Rectal smooth muscle tissue (tissue), 1 donor: Measurements from ENCODE around the gene GPR45.

Source experiments
- H3K27ac ChIP-seq: one replicate; pipeline ENCODE4 v1.7.0; 2013; ENCODE audit warnings: low read depth, low read length, inconsistent platforms
- H3K27me3 ChIP-seq: one replicate; pipeline ENCODE4 v1.7.0; 2013; ENCODE audit warnings: low read length; ENCODE audit not compliant: control insufficient read depth, insufficient read depth
- H3K36me3 ChIP-seq: one replicate; pipeline ENCODE4 v1.7.0; 2013; ENCODE audit warnings: low read length; ENCODE audit not compliant: control insufficient read depth, insufficient read depth
- H3K4me1 ChIP-seq: one replicate; pipeline ENCODE4 v1.7.0; 2013; ENCODE audit warnings: low read length; ENCODE audit not compliant: control insufficient read depth, insufficient read depth
- H3K4me3 ChIP-seq: one replicate; pipeline ENCODE4 v1.7.0; 2013; ENCODE audit warnings: low read length
- H3K9ac ChIP-seq: one replicate; pipeline ENCODE4 v1.7.0; 2013; ENCODE audit warnings: low read length

The GPR45 gene, protein sequence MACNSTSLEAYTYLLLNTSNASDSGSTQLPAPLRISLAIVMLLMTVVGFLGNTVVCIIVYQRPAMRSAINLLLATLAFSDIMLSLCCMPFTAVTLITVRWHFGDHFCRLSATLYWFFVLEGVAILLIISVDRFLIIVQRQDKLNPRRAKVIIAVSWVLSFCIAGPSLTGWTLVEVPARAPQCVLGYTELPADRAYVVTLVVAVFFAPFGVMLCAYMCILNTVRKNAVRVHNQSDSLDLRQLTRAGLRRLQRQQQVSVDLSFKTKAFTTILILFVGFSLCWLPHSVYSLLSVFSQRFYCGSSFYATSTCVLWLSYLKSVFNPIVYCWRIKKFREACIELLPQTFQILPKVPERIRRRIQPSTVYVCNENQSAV

DNA sequence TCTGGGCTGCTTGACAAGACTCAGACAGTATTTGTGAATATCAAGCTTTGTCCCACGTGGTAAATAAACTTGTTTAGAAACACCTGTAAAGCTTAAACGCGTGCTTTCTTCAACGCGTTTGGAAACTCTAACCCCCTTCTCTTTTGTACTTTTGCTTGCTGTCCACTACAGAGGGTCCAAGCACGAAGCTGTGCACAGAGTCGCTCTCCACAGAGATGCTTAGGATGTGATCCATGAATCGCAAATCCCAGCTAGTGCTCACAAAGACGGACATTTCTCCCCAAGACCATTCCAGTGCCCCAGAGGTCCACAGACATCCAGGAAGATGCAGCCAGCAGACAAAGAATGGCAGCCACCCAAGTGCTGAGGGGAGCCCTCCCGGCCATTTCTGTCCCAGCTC is at the start of gene GPR45:
GPR45 (plus strand) TSS at position 301 of the 400 bp plus-strand sequence. CDS start 116 bp downstream, outside the sequence.
- H3K9ac ChIP-seq, result no peak within 1 kb of the TSS

DNA sequence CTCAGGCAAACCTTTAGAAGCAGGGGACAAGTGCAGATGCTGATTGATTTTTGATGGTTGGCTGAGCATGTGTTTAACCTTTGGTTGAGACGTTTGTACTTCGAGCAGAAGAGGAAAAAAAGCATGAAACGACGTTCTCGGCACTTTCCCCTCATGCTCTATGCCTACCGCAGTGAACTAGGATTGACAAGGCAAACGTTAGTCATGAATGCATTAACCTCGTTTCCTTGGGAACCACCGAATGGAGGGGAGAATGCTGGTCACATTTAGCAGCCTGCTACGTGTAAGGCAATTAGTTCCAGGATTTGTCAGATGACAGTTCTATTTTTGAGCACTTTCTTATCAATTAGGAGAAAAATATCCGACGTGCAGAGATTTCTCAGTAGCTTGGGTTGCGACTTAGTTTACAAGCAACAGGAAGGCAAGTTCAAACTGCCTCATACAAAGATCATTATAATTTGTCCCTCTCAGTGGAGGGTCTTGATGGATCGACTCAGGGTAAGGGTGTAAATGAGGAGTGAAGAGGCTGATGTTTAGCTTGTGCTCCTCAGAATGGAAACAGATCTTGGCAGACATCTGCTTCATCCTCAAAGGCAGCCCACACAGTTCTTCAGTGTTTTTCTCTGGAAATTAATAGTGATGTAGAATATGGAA is 47.4 kb upstream of the GPR45 start:
- Histone ChIP-seq H3K4me1 (no peaks in the 10 kb centered on the region), H3K36me3 (no peaks in the 10 kb centered on the region), H3K9ac (no peak overlapping the region), H3K27me3 (no peaks in the 10 kb centered on the region), H3K4me3 (no peak overlapping the region), H3K27ac (no peak overlapping the region)

More for the DNA sequence above, at the start of gene GPR45:
- no peaks in the 10 kb centered on the region for H3K27me3 ChIP-seq
- no peaks in the 10 kb centered on the region for H3K4me1 ChIP-seq
- H3K36me3 ChIP-seq, result no peaks in the 10 kb centered on the region
- no peak within 1 kb of the TSS for H3K27ac ChIP-seq
- no peak within 1 kb of the TSS for H3K4me3 ChIP-seq

- H3K9ac ChIP-seq, result no peak overlapping the region
- no peaks in the 10 kb centered on the region for H3K4me1 ChIP-seq
- H3K27ac ChIP-seq, result no peak overlapping the region
- no peak overlapping the region for H3K4me3 ChIP-seq
- no peaks in the 10 kb centered on the region for H3K27me3 ChIP-seq
- no peaks in the 10 kb centered on the region for H3K36me3 ChIP-seq
Observed at GRCh38 chr2:105196651-105197050, 44.9 kb upstream of the GPR45 start.

- Histone ChIP-seq H3K27me3 (no peaks in the 10 kb centered on the region), H3K36me3 (no peaks in the 10 kb centered on the region), H3K4me3 (no peak overlapping the region), H3K4me1 (no peaks in the 10 kb centered on the region), H3K9ac (no peak overlapping the region), H3K27ac (no peak overlapping the region)
Observed at GRCh38 chr2:105215586-105216192, 25.9 kb upstream of the GPR45 start.

DNA sequence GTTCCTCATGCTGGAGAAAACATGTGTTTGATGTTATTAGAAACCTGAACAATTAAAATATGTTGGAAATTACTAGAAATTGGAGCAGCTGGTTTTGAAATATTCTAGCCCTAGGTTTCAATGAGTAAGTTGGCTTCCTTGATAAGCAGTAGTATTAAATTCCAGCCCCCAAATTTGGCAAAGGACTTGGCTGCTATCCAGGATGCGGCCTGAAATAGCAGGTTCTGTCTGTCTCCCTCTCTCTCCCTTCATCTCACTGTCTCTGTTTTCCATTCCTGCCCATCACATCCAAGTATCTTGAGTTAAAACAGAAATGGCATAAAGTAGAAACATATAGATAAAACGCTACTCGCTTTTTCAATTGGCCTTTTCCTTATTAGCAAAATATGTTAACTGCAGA is 20.9 kb upstream of the GPR45 start:
- Histone ChIP-seq H3K36me3 (no peaks in the 10 kb centered on the region), H3K4me3 (no peak overlapping the region), H3K4me1 (no peaks in the 10 kb centered on the region), H3K27me3 (no peaks in the 10 kb centered on the region), H3K27ac (no peak overlapping the region), H3K9ac (no peak overlapping the region)

DNA sequence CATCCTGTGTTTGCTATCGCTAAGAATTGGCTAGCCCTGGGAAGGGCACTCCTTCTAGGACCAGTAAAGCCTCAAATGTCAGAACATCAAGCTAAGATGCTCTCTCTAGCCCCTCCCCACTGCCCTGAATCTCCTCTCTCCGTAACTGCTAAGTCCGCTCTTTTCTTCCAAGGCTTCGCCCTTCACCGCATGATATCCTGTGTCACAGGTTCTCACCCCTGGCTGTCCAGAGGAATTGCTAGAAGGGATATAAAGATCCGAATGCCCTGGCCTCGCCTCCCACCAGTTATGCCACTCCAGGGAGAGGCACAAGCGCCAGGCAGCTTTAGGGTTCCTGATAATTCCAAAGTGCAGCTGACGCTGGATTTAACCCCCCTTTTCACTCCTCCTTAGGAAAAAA is 17.1 kb upstream of the GPR45 start:
- no peaks in the 10 kb centered on the region for H3K4me1 ChIP-seq

DNA sequence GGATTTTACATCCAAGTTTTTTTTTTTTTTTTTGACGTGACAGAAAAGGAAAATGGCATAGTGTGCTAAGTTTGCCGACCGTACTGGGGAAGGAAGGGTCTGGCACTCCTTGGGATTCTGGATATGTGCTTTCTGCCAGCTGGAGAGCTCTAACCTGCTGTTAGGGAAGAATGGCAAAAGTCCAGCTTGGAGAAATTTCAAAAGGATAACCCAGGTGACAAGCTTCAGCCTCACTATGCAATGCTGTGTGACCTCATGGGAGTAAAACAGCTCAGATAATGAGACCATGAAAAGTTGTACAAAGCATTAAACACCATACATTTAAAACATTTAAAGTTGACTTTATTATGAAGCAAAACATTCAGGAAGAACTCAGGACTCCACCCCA is 10.3 kb upstream of the GPR45 start:
- no peaks in the 10 kb centered on the region for H3K27me3 ChIP-seq
- no peaks in the 10 kb centered on the region for H3K36me3 ChIP-seq
- no peak overlapping the region for H3K27ac ChIP-seq
- no peaks in the 10 kb centered on the region for H3K4me1 ChIP-seq
- H3K9ac ChIP-seq, result no peak overlapping the region
- H3K4me3 ChIP-seq, result no peak overlapping the region

More for the DNA sequence above, 17.1 kb upstream of the GPR45 start:
- H3K27me3 ChIP-seq, result no peaks in the 10 kb centered on the region
- no peak overlapping the region for H3K4me3 ChIP-seq
- H3K36me3 ChIP-seq, result no peaks in the 10 kb centered on the region
- H3K27ac ChIP-seq, result no peak overlapping the region
- no peak overlapping the region for H3K9ac ChIP-seq

- no peak overlapping the region for H3K9ac ChIP-seq
- no peaks in the 10 kb centered on the region for H3K4me1 ChIP-seq
- H3K27me3 ChIP-seq, result no peaks in the 10 kb centered on the region
- no peak overlapping the region for H3K4me3 ChIP-seq
- H3K27ac ChIP-seq, result no peak overlapping the region
- no peaks in the 10 kb centered on the region for H3K36me3 ChIP-seq
Observed at GRCh38 chr2:105235388-105236059, 6.0 kb upstream of the GPR45 start.

DNA sequence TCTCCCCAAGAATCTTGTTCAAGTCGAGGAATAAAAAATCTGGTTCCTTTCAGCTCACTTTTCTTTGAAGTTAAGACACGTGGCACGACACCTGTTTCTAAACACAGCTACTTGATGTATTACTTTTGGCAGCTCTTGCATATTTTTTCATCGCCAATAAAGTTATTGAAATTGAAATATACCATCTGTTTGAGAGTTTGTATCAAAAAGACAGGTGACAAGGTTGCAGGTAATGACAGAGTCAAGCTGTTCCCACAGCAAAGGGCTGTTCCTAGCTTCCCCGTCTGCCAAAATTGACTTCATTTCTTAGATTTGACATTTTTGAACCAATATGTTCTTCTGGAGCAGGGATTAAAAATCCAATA is 5.5 kb upstream of the GPR45 start:
- no peaks in the 10 kb centered on the region for H3K27me3 ChIP-seq
- no peaks in the 10 kb centered on the region for H3K4me1 ChIP-seq
- H3K4me3 ChIP-seq, result no peak overlapping the region
- no peaks in the 10 kb centered on the region for H3K36me3 ChIP-seq
- H3K27ac ChIP-seq, result no peak overlapping the region
- H3K9ac ChIP-seq, result no peak overlapping the region

DNA sequence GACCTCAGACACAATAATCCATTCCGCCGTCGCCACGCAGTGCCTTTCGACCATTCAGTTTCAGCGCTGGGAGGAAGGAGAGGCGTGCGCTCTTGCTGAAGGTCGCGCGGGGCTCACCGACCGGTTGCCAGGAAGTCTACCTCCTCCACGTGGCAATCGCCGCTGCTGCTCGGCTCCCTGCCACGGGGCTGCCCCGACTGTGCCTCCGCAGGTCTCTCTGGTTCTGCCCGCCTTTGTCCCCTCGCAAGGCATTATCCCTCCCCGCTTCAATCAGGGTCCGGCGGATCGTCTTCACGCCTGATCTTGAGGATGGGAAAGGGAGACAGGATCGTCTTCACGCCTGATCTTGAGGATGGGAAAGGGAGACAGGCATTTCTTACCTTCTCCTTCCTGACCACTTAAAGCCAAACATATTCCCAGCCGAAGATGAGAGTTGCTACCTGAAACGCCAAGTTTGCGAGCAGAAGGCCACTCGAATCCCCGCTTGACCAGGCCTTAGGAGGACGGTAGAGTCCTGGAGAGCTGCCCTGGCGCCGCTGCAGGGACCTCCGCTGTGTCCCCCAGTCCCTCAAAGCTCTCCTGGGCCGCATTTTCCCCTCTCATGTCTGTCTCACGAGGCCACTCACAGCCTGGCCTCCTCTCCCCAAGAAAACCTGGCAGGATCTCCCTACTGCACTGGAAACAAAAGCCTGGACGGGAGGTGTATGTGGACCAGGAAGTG is 4.3 kb upstream of the GPR45 start:
- Histone ChIP-seq H3K4me1 (no peaks in the 10 kb centered on the region), H3K27me3 (no peaks in the 10 kb centered on the region), H3K27ac (no peak overlapping the region), H3K36me3 (no peaks in the 10 kb centered on the region), H3K4me3 (no peak overlapping the region), H3K9ac (no peak overlapping the region)

DNA sequence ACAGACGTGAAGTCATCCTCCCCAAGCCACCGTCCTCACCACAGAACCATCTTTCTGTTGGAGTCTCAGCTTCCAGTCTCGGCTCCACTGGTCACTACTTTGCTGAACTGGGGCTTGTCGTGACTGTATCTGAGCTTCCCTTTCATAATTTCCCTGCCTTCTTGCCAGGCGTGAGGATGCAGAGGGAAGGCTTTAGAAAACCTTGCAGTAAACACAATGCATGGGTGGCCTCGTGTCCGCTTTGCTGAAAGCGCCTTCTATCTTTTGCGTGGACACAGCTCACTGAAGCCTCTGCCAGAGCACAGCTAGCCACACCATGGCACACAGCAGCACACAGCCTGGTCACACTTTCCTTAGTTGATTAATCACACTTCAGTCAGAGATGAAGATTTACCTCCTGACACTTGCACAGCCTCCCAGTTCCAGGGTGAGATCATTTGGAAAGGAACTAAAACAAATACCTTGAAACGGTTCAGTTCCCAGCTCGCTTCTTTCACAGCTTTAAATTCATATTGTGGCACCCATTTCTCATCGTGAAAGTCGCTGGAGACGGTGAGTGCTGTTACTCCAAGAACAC is 2.8 kb upstream of the GPR45 start:
- H3K27me3 ChIP-seq, result no peaks in the 10 kb centered on the region
- no peak overlapping the region for H3K9ac ChIP-seq
- H3K4me1 ChIP-seq, result no peaks in the 10 kb centered on the region
- H3K4me3 ChIP-seq, result no peak overlapping the region
- H3K27ac ChIP-seq, result no peak overlapping the region
- no peaks in the 10 kb centered on the region for H3K36me3 ChIP-seq

DNA sequence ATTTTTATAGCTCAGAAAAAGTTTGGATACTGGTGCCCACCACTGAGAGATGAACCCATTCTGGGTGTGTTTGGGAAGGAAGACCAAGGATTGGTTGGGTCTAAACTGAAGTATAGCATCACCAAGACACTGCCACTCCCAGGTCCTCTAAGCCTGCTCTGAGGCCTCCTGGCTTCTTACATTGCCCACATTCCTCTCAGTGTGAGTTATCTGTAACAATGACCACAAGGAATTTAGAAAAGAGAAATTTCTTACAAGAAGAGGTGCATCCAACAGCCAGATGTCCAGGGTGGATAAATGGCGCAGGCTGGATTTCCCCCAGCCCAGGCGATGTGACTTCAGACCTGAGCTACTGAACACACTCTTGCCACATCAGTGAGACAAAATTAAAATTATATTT is 1.6 kb upstream of the GPR45 start:
- Histone ChIP-seq H3K27me3 (no peaks in the 10 kb centered on the region), H3K36me3 (no peaks in the 10 kb centered on the region), H3K4me3 (no peak overlapping the region), H3K4me1 (no peaks in the 10 kb centered on the region), H3K9ac (no peak overlapping the region), H3K27ac (no peak overlapping the region)
